OCI-LY1 (cell line): Measurements from ENCODE around the gene PCSK7.

Experiments
- H2AFZ ChIP-seq: fragments of 200-600 bp; sonication (generic), shearing (Covaris generic); 2 replicates; pipeline ENCODE4 v1.6.0; 2014; ENCODE audit warnings: antibody characterized with exemption, mild to moderate bottlenecking, low read length
- H3F3A ChIP-seq: fragments of 200-600 bp; sonication (generic), shearing (Covaris generic); 2 replicates; pipeline ENCODE4 v1.6.0; 2014; ENCODE audit warnings: mild to moderate bottlenecking, antibody characterized with exemption, low read length, moderate library complexity; ENCODE audit not compliant: insufficient read depth
- H3K27ac ChIP-seq: fragments of 200-600 bp; sonication (generic); 2 replicates; pipeline ENCODE4 v1.5.1; 2014; ENCODE audit warnings: low read length, mixed run types, mild to moderate bottlenecking, low read depth; ENCODE audit not compliant: poor library complexity, severe bottlenecking
- H3K27me3 ChIP-seq: fragments of 200-600 bp; sonication (generic); 2 replicates; pipeline ENCODE4 v1.6.0; 2014; ENCODE audit warnings: antibody characterized with exemption, mild to moderate bottlenecking, low read length, moderate library complexity; ENCODE audit not compliant: insufficient read depth
- H3K36me3 ChIP-seq: fragments of 200-600 bp; sonication (generic); 2 replicates; pipeline ENCODE4 v1.6.1; 2014; ENCODE audit warnings: mild to moderate bottlenecking, antibody characterized with exemption, low read length, moderate library complexity, mixed read lengths; ENCODE audit not compliant: insufficient read depth
- H3K4me1 ChIP-seq: fragments of 200-600 bp; sonication (generic); 2 replicates; pipeline ENCODE4 v1.5.1; 2014; ENCODE audit warnings: mild to moderate bottlenecking, low read length, moderate library complexity; ENCODE audit not compliant: insufficient read depth, severe bottlenecking
- H3K4me2 ChIP-seq: fragments of 200-600 bp; sonication (generic), shearing (Covaris generic); 2 replicates; pipeline ENCODE4 v1.6.1; 2014; ENCODE audit warnings: low read length
- H3K4me3 ChIP-seq: fragments of 200-600 bp; sonication (generic); 2 replicates; pipeline ENCODE4 v1.5.1; 2014; ENCODE audit warnings: low read length, low read depth, mild to moderate bottlenecking, mixed read lengths; ENCODE audit not compliant: poor library complexity, severe bottlenecking
- H3K79me2 ChIP-seq: fragments of 200-600 bp; shearing (Covaris generic); 2 replicates; pipeline ENCODE4 v1.6.1; 2016; ENCODE audit warnings: mixed run types, low read length, mixed read lengths; ENCODE audit not compliant: insufficient read depth
- H3K9ac ChIP-seq: fragments of 200-600 bp; sonication (generic), shearing (Covaris generic); 2 replicates; pipeline ENCODE4 v1.6.1; 2014; ENCODE audit warnings: mild to moderate bottlenecking, low read length, mixed read lengths
- H3K9me2 ChIP-seq: fragments of 200-600 bp; sonication (generic), shearing (Covaris generic); 2 replicates; pipeline ENCODE4 v1.6.1; 2014; ENCODE audit warnings: low read depth, mild to moderate bottlenecking, low read length, mixed read lengths
- H3K9me3 ChIP-seq: fragments of 200-600 bp; shearing (Covaris generic); 2 replicates; pipeline ENCODE4 v1.6.1; 2014; ENCODE audit warnings: low read length, mixed read lengths
- H4K20me1 ChIP-seq: fragments of 200-600 bp; sonication (generic), shearing (Covaris generic); 2 replicates; pipeline ENCODE4 v1.6.0; 2016; ENCODE audit warnings: mild to moderate bottlenecking, low read length; ENCODE audit not compliant: insufficient read depth
- CTCF ChIP-seq: fragments of 200-600 bp; sonication (generic), shearing (Covaris generic); IDR thresholded peaks from 2 replicates; pipeline ENCODE4 v1.5.1; 2017; ENCODE audit warnings: mild to moderate bottlenecking, antibody characterized with exemption, low read length, moderate library complexity, mixed read lengths
- EZH2 ChIP-seq: fragments of 200-600 bp; sonication (generic), shearing (Covaris generic); IDR thresholded peaks from 2 replicates; pipeline ENCODE4 v1.8.0; 2017; ENCODE audit warnings: borderline replicate concordance, mixed run types, mild to moderate bottlenecking, antibody characterized with exemption, low read length, moderate library complexity, mixed read lengths

Gene PCSK7

GRCh38 chr11:117231842-117232091, at the start of gene PCSK7:
Gene PCSK7, minus strand, starts transcription at chr11:117232073. Its CDS starts 2,229 bp downstream, at chr11:117229844.
- TF ChIP-seq EZH2 (no peak), CTCF (no peak)

GRCh38 chr11:117281159-117281558, 49.3 kb upstream of the PCSK7 start:
- Histone ChIP-seq H3K9me2 (no peaks in the 10 kb centered on the region), H3K9me3 (no peaks in the 10 kb centered on the region), H3K4me2 (no peak overlapping the region), H3K4me3 (no peak overlapping the region), H4K20me1 (no peaks in the 10 kb centered on the region), H3K79me2 (no peaks in the 10 kb centered on the region), H2AFZ (no peak overlapping the region), H3K27me3 (no peaks in the 10 kb centered on the region), H3K36me3 (peaks cover 7% of the 10 kb centered on the region; the same call in 1 of the 2 replicates), H3F3A (no peaks in the 10 kb centered on the region), H3K27ac (no peak overlapping the region), H3K9ac (no peak overlapping the region), H3K4me1 (no peaks in the 10 kb centered on the region)
- TF ChIP-seq EZH2 = no peak
- TF ChIP-seq CTCF = no peak

More at GRCh38 chr11:117231842-117232091, at the start of gene PCSK7:
- no peak within 1 kb of the TSS; the same call in 1 of the 2 replicates for H2AFZ ChIP-seq
- H4K20me1 ChIP-seq = no peaks in the 10 kb centered on the region
- peaks cover 31% of the 10 kb centered on the region for H3K4me1 ChIP-seq
- peak within 1 kb of the TSS; percentile 98 for H3K4me2 ChIP-seq
- H3K27me3 ChIP-seq = no peaks in the 10 kb centered on the region
- peaks cover 7% of the 10 kb centered on the region; the same call in 1 of the 2 replicates for H3K79me2 ChIP-seq
- peak within 1 kb of the TSS; percentile 94 for H3K4me3 ChIP-seq
- H3K9me2 ChIP-seq = no peaks in the 10 kb centered on the region
- H3K27ac ChIP-seq = peak within 1 kb of the TSS; percentile 77
- peaks cover 25% of the 10 kb centered on the region for H3K36me3 ChIP-seq
- no peaks in the 10 kb centered on the region for H3F3A ChIP-seq
- peak within 1 kb of the TSS; percentile 94 for H3K9ac ChIP-seq
- no peaks in the 10 kb centered on the region for H3K9me3 ChIP-seq

GRCh38 chr11:117279711-117280376, 48.0 kb upstream of the PCSK7 start:
- H3K9me3 ChIP-seq = no peaks in the 10 kb centered on the region
- no peak overlapping the region for H3K9ac ChIP-seq
- H3K4me3 ChIP-seq = no peak overlapping the region
- no peaks in the 10 kb centered on the region for H3K27me3 ChIP-seq
- no peaks in the 10 kb centered on the region for H3K9me2 ChIP-seq
- no peak overlapping the region for H2AFZ ChIP-seq
- TF ChIP-seq EZH2 = no peak
- H3F3A ChIP-seq = no peaks in the 10 kb centered on the region
- peaks cover 3% of the 10 kb centered on the region; the same call in 1 of the 2 replicates for H3K36me3 ChIP-seq
- no peaks in the 10 kb centered on the region for H3K4me1 ChIP-seq
- H4K20me1 ChIP-seq = no peaks in the 10 kb centered on the region
- H3K79me2 ChIP-seq = no peaks in the 10 kb centered on the region
- H3K27ac ChIP-seq = no peak overlapping the region
- no peak overlapping the region for H3K4me2 ChIP-seq

- Histone ChIP-seq H3K9me3 (no peaks in the 10 kb centered on the region), H3F3A (no peaks in the 10 kb centered on the region), H3K27me3 (no peaks in the 10 kb centered on the region), H3K36me3 (peaks cover 3% of the 10 kb centered on the region; the same call in 1 of the 2 replicates), H4K20me1 (no peaks in the 10 kb centered on the region), H3K9ac (no peak overlapping the region), H3K4me2 (no peak overlapping the region), H3K4me3 (no peak overlapping the region), H3K79me2 (no peaks in the 10 kb centered on the region), H2AFZ (no peak overlapping the region), H3K27ac (no peak overlapping the region), H3K4me1 (no peaks in the 10 kb centered on the region), H3K9me2 (no peaks in the 10 kb centered on the region)
- TF ChIP-seq CTCF (no peak), EZH2 (no peak)
Measured at GRCh38 chr11:117278347-117278746, 46.5 kb upstream of the PCSK7 start.
